Neuron (in vitro differentiated cells): ENCODE data around the gene HSPB2.

Experiments
- H2AFZ ChIP-seq: one replicate; pipeline ENCODE4 v1.6.1; 2013; ENCODE audit warnings: low read depth, mild to moderate bottlenecking, inconsistent platforms, low read length, moderate library complexity
- H3K27me3 ChIP-seq: one replicate; pipeline ENCODE4 v1.6.1; 2013; ENCODE audit warnings: low read length; ENCODE audit not compliant: insufficient read depth
- H3K36me3 ChIP-seq: one replicate; pipeline ENCODE4 v1.6.1; 2013; ENCODE audit warnings: low read length; ENCODE audit not compliant: insufficient read depth
- H3K4me1 ChIP-seq: one replicate; pipeline ENCODE4 v1.6.1; 2013; ENCODE audit warnings: low read length; ENCODE audit not compliant: insufficient read depth
- H3K4me3 ChIP-seq: 2 replicates; pipeline ENCODE4 v1.5.1; 2013; ENCODE audit warnings: mild to moderate bottlenecking, low read length, moderate library complexity
- H3K9me3 ChIP-seq: one replicate; pipeline ENCODE4 v1.6.1; 2013; ENCODE audit warnings: low read length

Gene HSPB2

DNA sequence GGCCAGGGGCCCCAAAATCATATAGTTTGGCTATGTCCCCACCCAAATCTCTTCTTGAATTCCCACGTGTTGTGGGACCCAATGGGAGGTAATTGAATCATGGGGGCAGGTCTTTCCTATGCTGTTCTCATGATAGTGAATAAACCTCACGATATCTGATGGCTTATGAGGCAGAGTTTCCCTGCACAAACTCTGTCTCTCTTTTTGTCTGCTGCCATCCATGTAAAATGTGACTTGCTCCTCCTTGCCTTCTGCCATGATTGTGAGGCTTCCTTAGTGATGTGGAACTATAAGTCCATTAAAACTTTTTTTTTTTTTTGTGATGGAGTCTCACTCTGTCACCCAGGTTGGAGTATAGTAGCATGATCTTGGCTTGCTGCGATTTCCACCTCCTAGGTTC is 39.0 kb downstream of the HSPB2 start:
- Histone ChIP-seq H3K27me3 (no peaks in the 10 kb centered on the region), H3K4me1 (no peaks in the 10 kb centered on the region), H2AFZ (no peak overlapping the region), H3K9me3 (peaks cover 2% of the 10 kb centered on the region), H3K4me3 (no peak overlapping the region), H3K36me3 (peaks cover 2% of the 10 kb centered on the region)

DNA sequence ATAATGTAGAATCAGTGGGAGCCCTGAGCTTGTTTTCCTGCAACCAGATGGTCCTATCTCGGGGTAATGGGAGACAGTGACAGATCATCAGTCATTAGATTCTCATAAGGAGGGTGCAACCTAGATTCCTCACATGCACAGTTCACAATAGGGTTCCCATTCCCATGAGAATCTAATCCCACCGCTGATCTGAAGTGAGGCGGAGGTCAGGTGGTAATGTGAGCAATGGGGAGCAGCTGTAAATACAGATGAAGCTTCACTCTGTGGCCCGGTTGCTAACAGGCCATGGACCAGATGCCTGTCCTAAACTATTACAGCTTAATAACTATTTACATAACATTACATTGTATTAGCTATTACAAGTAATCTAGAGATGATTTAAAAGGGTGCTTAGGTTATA is 41.6 kb downstream of the HSPB2 start:
- Histone ChIP-seq H3K4me3 (no peak overlapping the region), H2AFZ (no peak overlapping the region), H3K36me3 (peaks cover 12% of the 10 kb centered on the region), H3K4me1 (no peaks in the 10 kb centered on the region), H3K9me3 (peaks cover 13% of the 10 kb centered on the region), H3K27me3 (no peaks in the 10 kb centered on the region)

DNA sequence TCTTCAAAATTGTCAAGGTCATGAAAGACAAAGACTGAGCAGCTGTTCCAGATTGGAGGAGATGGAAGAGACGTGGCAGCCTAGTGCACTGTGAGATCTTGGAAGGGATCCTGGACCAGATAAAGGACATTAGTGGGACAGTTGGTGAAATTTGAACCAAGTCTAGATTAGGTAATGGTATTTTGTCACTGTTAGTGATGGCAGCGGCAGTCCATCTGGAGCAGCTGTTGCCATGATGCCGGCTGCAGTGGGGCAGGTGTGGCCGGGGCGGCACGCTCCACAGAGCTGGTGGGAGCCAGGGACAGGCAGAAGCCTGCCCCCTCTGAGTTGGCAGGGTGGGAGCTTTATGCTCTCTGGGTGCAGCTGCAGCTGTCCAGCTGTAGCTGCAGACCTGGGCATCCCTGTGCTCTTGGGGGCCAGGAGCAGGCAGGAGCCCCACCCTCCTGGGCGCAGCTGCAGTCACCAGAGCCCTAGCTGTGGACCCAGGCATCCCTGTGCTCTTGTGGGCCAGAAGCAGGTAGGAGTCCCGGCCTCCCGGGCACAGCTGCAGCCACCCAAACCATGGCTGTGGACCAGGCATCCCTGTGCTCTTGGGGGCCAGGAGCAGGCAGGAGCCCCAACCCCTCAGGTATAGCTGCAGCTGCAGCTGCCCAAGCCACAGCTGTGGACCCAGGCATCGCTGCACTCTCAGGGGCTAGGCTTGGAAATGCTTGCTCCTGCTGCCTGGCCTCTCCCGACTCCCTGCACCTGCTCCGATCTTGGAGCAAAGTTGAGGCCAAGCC is 45.3 kb downstream of the HSPB2 start:
- H3K27me3 ChIP-seq = no peaks in the 10 kb centered on the region
- peaks cover 13% of the 10 kb centered on the region for H3K9me3 ChIP-seq
- H2AFZ ChIP-seq = no peak overlapping the region
- H3K4me3 ChIP-seq = no peak overlapping the region
- H3K4me1 ChIP-seq = no peaks in the 10 kb centered on the region
- peaks cover 16% of the 10 kb centered on the region for H3K36me3 ChIP-seq

DNA sequence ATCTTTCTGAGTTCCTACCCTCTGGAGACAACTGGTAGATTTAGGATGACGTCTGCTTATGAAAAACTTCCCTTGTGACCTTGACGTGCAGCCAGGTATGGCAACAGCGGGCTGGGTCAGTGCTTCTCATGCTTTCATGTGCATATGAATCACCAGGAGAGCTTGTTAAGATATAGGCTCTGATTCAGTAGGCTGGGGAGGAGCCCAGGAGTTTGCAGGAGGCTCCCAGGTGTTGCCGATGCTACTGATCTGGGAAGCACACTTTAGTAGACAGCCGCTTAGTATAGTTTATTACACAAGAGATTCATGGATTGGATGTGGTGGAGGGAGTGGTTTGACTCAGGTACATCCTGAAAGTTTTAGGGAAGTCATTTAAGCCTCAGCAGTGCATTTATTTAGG is 48.4 kb downstream of the HSPB2 start:
- peaks cover 11% of the 10 kb centered on the region for H3K9me3 ChIP-seq
- no peaks in the 10 kb centered on the region for H3K27me3 ChIP-seq
- no peak overlapping the region for H3K4me3 ChIP-seq
- peaks cover 34% of the 10 kb centered on the region for H3K36me3 ChIP-seq
- H3K4me1 ChIP-seq = no peaks in the 10 kb centered on the region
- no peak overlapping the region for H2AFZ ChIP-seq

DNA sequence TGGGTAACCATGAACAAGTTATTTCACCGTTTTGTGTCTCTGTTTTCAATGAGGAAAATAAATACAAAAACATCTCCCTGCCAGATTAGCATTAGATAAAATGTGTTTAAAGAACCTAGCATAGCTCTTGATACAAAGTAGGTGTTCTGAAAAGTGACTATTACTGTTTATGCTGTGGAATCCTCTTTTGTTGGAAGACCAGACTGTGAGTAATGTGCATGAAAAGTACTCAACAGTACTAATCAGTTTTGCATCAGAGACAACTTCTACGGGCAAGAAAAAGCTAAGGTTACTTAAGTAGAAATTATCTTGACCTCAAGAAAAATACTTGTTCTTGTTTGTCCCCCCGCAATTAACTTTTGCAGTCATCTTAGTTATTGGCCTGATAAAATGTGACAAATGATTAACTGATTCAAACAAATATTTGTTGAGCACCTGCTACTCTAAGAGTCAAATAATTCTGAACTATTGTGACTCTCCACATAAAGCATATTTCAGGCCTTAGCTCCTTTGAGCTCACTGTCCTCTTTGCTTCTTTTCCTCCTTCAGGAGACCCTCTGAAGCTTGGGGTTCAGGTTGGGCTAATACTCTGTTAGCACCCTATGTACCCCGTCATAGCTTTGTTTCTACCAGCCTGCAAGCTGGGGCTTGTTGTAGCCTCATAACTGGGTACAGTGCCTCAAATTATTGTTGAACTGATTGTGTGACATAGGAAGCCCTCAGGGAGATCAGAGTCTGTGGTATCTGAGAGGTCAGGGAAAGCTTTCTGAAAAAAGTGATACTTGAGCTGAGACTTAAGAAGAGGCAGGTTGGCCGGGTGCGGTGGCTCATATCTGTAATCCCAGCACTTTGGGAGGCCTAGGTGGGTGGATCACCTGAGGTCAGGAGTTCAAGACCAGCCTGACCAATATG is 49.1 kb downstream of the HSPB2 start:
- no peak overlapping the region for H2AFZ ChIP-seq
- no peaks in the 10 kb centered on the region for H3K27me3 ChIP-seq
- no peaks in the 10 kb centered on the region for H3K4me1 ChIP-seq
- H3K4me3 ChIP-seq = no peak overlapping the region
- H3K36me3 ChIP-seq = peaks cover 36% of the 10 kb centered on the region
- H3K9me3 ChIP-seq = peaks cover 11% of the 10 kb centered on the region
